Posterior vena cava (tissue), 2 donors: ENCODE measurements around the gene REEP6. TPM values are rescaled to one million over a fixed set of nuclear protein-coding genes. Genes with fewer than 3 reads are reported as not detected.

ENCODE experiments used
- DNase-seq: peaks from one replicate; pipeline ENCODE4 v3.0.0-alpha.2; 2020; ENCODE audit warnings: low spot score
- intact Hi-C, 2 donors: fragments of 100-400 bp; cut with DNase I; formaldehyde crosslinking; loops; one replicate each; pipeline versions ENCODE4 v1.14.1 to v1.14.2; 2022 to 2023
- total RNA-seq, 2 donors: library from RNA; stranded (reverse); fragmentation: NEBNext Ultra II Directional; extraction: Animal tissue kit (Norgen Biotek cat#: 25700); gene quantifications; one replicate each; pipeline ENCODE4 v1.2.1, GENCODE V29; 2021
- donor health status: DM: yes; HTN: yes; CAD: no.
- donor health status: DM: yes; HTN: yes; CAD: no.

The REEP6 gene
- total RNA-seq, 2 donors from 2014 or later: 0.33 to 1.2 TPM

- DNase-seq: no peak
- intact Hi-C loops: no loop called here
Observed at GRCh38 chr19:1502433-1503088, 11.6 kb downstream of the REEP6 start.

DNA sequence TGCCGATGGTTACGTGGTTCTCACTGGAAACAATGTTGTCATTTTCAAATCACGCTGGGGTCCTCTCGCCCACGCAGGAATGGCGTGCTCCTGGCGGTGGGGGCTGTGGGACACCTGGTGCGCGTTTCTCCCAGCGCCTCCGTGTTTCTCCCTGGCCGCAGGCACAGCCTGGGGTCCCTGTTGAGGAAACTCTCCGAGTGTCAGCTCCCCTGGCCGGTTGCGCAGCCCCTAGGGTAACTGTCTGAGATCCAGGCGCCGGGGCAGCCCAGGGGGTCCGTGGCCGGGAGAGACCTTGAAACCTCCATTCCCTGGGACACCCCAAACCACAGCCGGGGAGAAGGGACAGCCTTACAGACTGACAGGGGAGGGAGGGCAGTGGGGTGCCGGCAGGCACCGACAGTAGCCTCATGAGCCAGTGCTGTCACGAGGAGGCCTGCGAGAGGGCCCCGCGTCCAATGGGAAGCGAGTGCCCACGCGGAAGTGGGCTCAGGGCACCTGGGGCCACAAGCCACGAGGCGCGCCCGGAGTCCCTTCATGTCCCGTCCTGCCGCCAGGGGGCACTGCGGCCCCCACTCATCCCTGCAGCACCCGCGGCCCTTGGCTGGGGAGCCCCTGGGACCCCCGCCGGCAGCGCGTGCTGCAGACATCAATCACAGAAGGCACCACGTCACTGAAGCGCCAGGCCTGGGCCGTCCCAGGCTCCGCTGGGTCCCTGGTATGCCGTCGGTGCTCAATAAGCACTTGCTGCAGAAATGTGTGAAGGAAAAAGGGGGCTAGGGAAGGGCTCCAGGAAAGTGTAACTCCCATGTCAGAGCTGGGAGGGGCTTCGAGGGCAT is 12.3 kb downstream of the REEP6 start:
- intact Hi-C loops: no loop called here
- DNase-seq: peak; percentile 75

GRCh38 chr19:1503925-1504773 is 13.2 kb downstream of the REEP6 start:
- intact Hi-C loops: no loop called here
- DNase-seq: peak; percentile 76

DNA sequence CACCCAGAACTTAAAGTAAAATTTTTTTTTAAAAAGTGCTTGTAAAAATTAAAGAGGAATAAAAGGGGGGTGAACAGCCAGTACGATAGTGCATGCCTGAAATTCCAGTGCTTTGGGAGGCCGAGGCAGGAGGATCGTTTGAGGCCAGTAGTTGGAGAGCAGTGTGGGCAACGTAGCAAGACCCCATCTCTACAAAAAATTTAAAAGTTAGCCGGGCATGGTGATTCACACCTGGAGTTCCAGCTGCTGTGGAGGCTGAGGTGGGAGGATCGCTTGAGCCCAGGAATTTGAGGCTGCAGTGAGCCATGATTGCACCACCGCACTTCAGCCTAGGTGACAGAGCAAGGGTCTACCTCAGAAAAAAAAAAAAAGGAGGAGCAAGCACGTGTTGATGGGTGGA is 14.0 kb downstream of the REEP6 start:
- no peak for DNase-seq
- intact Hi-C loops: no loop called here

- no peak for DNase-seq
- intact Hi-C loops: no loop called here
Observed at GRCh38 chr19:1505991-1506881, 15.3 kb downstream of the REEP6 start.

GRCh38 chr19:1507192-1507660 is 16.2 kb downstream of the REEP6 start:
- DNase-seq: peak; percentile 80
- intact Hi-C loops: no loop called here

DNA sequence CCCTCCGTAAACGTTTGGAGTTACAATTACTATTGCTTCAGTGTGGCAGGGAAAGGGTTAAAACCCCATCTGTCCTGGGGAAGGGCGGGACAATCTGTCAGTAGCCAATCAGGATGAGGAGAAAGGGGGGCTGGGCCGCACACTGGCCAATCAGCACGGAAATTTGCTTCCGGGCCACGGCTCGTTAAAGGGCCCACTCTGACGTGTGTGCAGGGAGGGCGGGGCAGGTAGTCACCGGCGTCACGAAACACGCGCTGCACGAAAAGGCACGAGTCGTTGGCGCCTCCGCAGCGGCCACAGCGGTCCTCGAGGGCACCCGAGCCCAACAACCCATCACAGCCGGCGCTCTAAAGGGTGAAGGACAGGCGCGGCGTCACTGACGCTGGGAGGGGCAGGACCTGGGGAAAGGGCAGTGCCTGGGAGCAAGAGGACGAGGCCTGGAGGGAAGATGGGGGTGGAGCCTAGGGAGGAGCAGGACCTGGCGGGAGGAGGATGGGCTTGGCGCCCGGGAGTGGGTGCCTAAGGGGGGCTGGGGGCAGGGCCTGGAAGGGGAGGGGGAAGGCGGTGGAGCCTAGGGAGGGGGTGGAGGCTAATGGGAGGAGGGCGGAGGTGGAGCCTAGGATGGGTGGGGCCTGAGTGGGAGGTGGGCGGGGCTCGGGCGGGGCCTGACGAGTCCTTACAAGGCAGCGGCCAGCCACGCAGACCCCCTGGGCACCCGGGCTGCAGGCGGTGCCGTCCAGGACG is 17.0 kb downstream of the REEP6 start:
- peak; percentile 97 for DNase-seq
- intact Hi-C loops: loop anchor here in 1 of 2 donors (2.0 kb wide), 1 partner anchor 71 kb away; no protein-coding TSS in a partner anchor

DNA sequence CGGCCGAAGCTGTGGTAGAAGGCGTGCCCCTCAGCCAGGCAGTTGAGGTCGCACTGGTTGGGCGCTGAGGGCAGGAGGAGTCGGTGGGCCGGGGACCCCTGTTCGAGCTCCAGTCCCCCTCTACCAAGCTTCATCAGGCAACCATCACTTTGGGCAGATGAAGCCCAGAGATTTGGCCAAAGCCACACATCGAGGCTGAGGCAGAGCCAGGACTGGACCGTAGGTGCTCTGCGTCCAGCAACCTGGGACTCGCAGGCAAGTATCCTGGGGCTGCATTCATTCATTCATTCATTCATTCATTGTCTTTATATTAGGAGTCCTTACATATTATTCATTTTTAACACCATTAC is 17.5 kb downstream of the REEP6 start:
- no peak for DNase-seq
- intact Hi-C loops: loop anchor here in 1 of 2 donors (2.0 kb wide), 1 partner anchor 72 kb away; no protein-coding TSS in a partner anchor

DNA sequence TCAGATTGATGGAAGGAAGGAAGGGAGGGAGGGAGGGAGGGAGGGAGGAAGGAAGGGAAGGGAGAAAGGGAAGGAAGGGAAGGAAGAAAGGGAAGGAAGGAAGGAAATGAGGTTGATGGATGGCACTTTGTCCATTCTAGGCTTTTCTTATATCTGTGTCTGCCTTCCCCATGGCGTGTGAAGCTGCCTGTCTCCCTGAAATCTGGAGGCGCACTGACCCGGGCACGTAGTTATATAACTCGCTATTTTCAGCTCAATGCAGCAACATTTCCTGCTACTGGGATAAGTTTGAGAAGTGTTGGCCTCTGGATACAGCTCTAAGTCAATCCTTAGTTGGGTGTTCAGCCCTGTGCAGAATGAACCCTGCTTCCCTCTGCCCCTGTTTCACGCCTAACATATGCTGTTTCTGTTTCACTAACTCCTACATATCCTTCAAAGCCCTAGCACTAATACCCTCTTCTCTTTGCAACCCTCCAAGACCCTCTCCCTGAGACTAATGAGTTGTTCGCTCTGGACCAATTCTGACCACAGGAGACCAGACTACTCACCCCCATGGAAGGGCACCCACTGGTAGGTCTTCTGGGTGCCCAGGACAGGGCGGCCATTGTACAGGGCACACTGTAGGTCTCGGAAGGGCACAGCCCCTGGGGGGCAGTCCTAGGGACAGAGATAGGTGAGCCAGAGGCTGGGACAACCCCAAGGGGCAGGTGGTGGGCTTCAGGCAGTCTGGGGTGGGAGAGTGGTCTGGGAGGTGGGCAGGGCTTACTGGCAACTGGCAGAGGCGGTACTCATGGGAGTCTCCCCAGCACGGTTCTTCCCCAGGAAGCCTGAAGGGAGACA is 18.8 kb downstream of the REEP6 start:
- intact Hi-C loops: loop anchor here in 1 of 2 donors (2.0 kb wide), 1 partner anchor 73 kb away; no protein-coding TSS in a partner anchor
- no peak for DNase-seq

DNA sequence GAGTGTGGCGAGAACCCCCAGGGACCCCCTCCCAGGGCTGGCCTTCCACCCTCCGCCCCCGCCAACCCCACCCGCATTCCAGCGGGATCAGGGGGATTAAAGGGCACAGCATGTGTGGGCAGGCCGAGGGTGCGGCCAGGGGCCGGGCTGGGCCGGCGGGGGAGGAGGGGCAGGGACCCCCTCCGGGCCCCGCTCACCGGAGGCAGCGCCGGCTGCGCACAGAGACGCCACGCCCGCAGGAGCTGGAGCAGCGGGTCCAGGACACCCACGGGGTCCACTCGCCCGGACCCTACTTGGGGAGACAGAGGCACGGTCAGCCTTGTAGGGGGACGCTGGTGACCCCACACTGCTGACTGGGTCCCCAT is 19.4 kb downstream of the REEP6 start:
- peak; percentile 73 for DNase-seq
- intact Hi-C loops: no loop called here

GRCh38 chr19:1510807-1511206 is 19.8 kb downstream of the REEP6 start:
- DNase-seq: peak; percentile 62
- intact Hi-C loops: no loop called here

DNA sequence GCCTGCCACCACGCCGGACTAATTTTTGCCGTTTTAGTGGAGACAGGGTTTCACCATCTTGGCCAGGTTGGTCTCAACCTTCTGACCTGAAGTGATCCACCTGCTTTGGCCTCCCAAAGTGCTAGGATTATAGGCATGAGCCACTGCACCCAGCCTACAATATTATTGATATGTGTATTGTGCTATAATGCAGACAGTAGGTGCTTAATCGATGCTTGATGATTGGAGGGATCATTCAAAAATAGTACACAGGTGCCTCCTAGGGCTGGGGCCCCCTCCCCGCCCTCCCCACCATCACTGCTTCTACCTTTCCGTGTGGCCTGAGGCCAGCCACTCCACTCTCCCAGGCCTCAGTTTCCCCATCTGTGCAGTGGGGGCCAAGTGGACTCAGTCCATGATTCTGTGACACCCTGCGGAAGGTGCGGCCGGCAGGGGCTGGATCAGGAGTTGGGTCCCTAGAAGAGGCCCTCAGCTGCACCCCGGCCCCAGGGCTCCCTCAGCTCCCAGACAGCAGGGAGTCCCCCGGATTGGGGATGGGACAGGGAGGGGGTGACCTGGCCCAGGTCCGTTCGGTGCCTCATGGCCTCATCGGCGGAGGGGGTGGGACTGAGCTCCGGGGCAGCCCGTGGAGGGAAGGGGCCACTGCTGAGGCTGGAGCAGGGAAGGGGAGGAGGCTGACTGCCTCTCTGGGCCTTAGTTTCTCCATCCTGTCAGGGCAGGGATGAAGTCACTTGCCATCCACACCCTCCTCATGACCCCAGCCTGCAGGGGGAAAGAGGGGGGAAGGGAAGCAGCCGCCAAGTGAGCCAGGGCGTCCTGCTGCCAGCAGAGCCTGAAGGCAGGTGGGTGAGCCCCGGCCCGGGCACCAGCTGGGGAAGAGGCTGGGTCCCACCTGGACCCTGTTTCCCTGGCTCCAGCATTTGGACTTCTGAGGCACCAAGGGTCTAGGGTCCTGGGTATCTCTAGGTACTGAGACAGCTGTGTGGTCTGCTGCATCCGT is 20.6 kb downstream of the REEP6 start:
- DNase-seq: peak; percentile 76
- intact Hi-C loops: no loop called here

- peak; percentile 80 for DNase-seq
- intact Hi-C loops: no loop called here
Observed at GRCh38 chr19:1512671-1513498, 21.9 kb downstream of the REEP6 start, which contains the start of gene ADAMTSL5. TSS of gene ADAMTSL5 (minus strand) at chr19:1513019. CDS start at chr19:1510943, 2,076 bp downstream.

GRCh38 chr19:1513499-1514294 is 22.7 kb downstream of the REEP6 start:
- intact Hi-C loops: no loop called here

More at GRCh38 chr19:1513499-1514294, 22.7 kb downstream of the REEP6 start:
- peak; percentile 81 for DNase-seq
